NCI-H748 treated with DMSO at 0.1 percent for 48 hours (cell line): ENCODE results near the gene ABCA7.

ENCODE experiments used
- DNase-seq: peaks from one replicate; lab custom pipeline; 2025; lab: John Stamatoyannopoulos, UW

Gene ABCA7

GRCh38 chr19:1087813-1088415 lies 48.0 kb downstream of the ABCA7 start:
- DNase-seq, result no peak

GRCh38 chr19:1088416-1089010 lies 48.6 kb downstream of the ABCA7 start:
- no peak for DNase-seq

GRCh38 chr19:1089126-1089771 lies 49.3 kb downstream of the ABCA7 start:
- DNase-seq, result no peak

- DNase-seq, result no peak
Observed at GRCh38 chr19:1089891-1090290, 50.0 kb downstream of the ABCA7 start.

GRCh38 chr19:1090731-1091543 lies 51.0 kb downstream of the ABCA7 start:
- DNase-seq, result no peak

- no peak for DNase-seq
Observed at GRCh38 chr19:1091544-1092175, 51.8 kb downstream of the ABCA7 start.

GRCh38 chr19:1093330-1093729 lies 53.4 kb downstream of the ABCA7 start:
- DNase-seq, result no peak

GRCh38 chr19:1093811-1094553 lies 54.1 kb downstream of the ABCA7 start:
- no peak for DNase-seq

GRCh38 chr19:1094655-1094977 lies 54.7 kb downstream of the ABCA7 start:
- no peak for DNase-seq

GRCh38 chr19:1094978-1095701 lies 55.2 kb downstream of the ABCA7 start, which contains the start of gene POLR2E:
TSS of gene POLR2E (minus strand) at chr19:1095375. CDS start at chr19:1095315, 60 bp downstream.
- DNase-seq, result peak; percentile 85

- no peak for DNase-seq
Observed at GRCh38 chr19:1097810-1098176, 57.9 kb downstream of the ABCA7 start.

GRCh38 chr19:1098177-1099051 lies 58.5 kb downstream of the ABCA7 start:
- no peak for DNase-seq

- DNase-seq, result no peak
Observed at GRCh38 chr19:1101337-1101698, 61.4 kb downstream of the ABCA7 start.

GRCh38 chr19:1102407-1103131 lies 62.7 kb downstream of the ABCA7 start:
- DNase-seq, result no peak

- DNase-seq, result no peak
Observed at GRCh38 chr19:1103132-1103707, 63.3 kb downstream of the ABCA7 start.

- DNase-seq, result peak; percentile 82
Observed at GRCh38 chr19:1103708-1104310, 63.9 kb downstream of the ABCA7 start, which contains the start of gene GPX4. TSS of gene GPX4 (plus strand) at chr19:1103994. CDS start at chr19:1104044, 50 bp downstream.

GRCh38 chr19:1104311-1105007 lies 64.6 kb downstream of the ABCA7 start:
- DNase-seq, result no peak
